ENCODE results near the gene SLC6A17. TPM values are rescaled to one million over a fixed set of nuclear protein-coding genes. Genes with fewer than 3 reads are reported as not detected.

SLC6A17 gene
- total and polyA plus RNA-seq, 9 of the 15 experiments (the other 6 are each of a cell fraction or from before 2014, with no cell fraction given), result not detected

- no peak for TF ChIP-seq TOE1 (IDR thresholded peaks at IDR 0.05; ENCODE audit: borderline replicate concordance)
- TF ChIP-seq TOE1 (CRISPR knock-in tag; IDR thresholded peaks at IDR 0.05; ENCODE audit: borderline replicate concordance, low read depth), result no peak
- no peak for TF ChIP-seq ZNF316 (IDR thresholded peaks at IDR 0.05)
- TF ChIP-seq HDAC6 (IDR thresholded peaks at IDR 0.05; ENCODE audit: low read depth, low read length), result no peak
- TF ChIP-seq HDAC2 (IDR thresholded peaks at IDR 0.05), result no peak
- no peak for TF ChIP-seq HIVEP1 (CRISPR knock-in tag; IDR thresholded peaks at IDR 0.05)
- TF ChIP-seq MTF1 (CRISPR knock-in tag; IDR thresholded peaks at IDR 0.05; ENCODE audit: borderline replicate concordance), result no peak
- TF ChIP-seq DNMT1 (IDR thresholded peaks at IDR 0.05), result no peak
- no peak for TF ChIP-seq ID3 (CRISPR knock-in tag; IDR thresholded peaks at IDR 0.05)
- TF ChIP-seq ID3 (tag; IDR thresholded peaks at IDR 0.05), result no peak
- no peak for TF ChIP-seq MLLT1 (IDR thresholded peaks at IDR 0.05)
- TF ChIP-seq RHOXF2B (CRISPR knock-in tag; conservative IDR thresholded peaks at IDR 0.05), result no peak
- TF ChIP-seq ZNF384 (IDR thresholded peaks at IDR 0.05; ENCODE audit: low read depth, low read length), result no peak
- TF ChIP-seq ZNF12 (CRISPR knock-in tag; IDR thresholded peaks at IDR 0.05), result no peak
- no peak for TF ChIP-seq NR4A1 (CRISPR knock-in tag; IDR thresholded peaks at IDR 0.05)
- TF ChIP-seq NR4A1 (tag; IDR thresholded peaks at IDR 0.05), result no peak
- no peak for TF ChIP-seq NFIX (CRISPR knock-in tag; IDR thresholded peaks at IDR 0.05; ENCODE audit: low read depth)
- TF ChIP-seq MAFK (IDR thresholded peaks at IDR 0.05; ENCODE audit: low read length), result no peak
- no peak for TF ChIP-seq SMAD2 (IDR thresholded peaks at IDR 0.05; ENCODE audit: low read depth, low read length)
- TF ChIP-seq FUS (optimal IDR thresholded peaks at IDR 0.05; ENCODE audit: low read depth, low read length), result no peak
- no peak for TF ChIP-seq SP2 (IDR thresholded peaks at IDR 0.05; ENCODE audit: extremely low read depth, low read depth, low read length, poor library complexity, severe bottlenecking)
- TF ChIP-seq NCOR1 (IDR thresholded peaks at IDR 0.05), result no peak
- TF ChIP-seq THRA (IDR thresholded peaks at IDR 0.05), result no peak
- TF ChIP-seq NUFIP1 (IDR thresholded peaks at IDR 0.05; ENCODE audit: partially characterized antibody), result no peak
- no peak for TF ChIP-seq ZNF57 (CRISPR knock-in tag; IDR thresholded peaks at IDR 0.05)
- TF ChIP-seq DLX4 (CRISPR knock-in tag; IDR thresholded peaks at IDR 0.05), result no peak
These were observed 59.7 kb downstream of the SLC6A17 start, which contains the start of gene KCNC4 (continued) for GRCh38 chr1:110209715-110210603.

Measured in K562 (cell line).